HCT116 (cell line): ENCODE data around the gene LPIN1. TPM values are rescaled to one million over a fixed set of nuclear protein-coding genes. Genes with fewer than 3 reads are reported as not detected.

Experiments used
- ATAC-seq: fragments of 200-7000 bp; cut with Tn5 transposase; 2 replicates; pipeline ENCODE4 v1.9.1; 2020; ENCODE audit warnings: mild to moderate bottlenecking, moderate library complexity
- BruUV-seq: library from RNA; stranded (reverse); fragments of 400-500 nt; replicated peaks from 2 replicates; lab custom pipeline; 2021; lab: Mats Ljungman, UMichigan
- CTCF ChIA-PET: fragments of 300-600 bp; sonication (Branson Sonifier 250); formaldehyde crosslinking; loops from one replicate; lab custom pipeline; 2021; ENCODE audit warnings: antibody characterized with exemption; lab: Charles Lee
- POLR2A ChIA-PET: fragments of 300-600, 350-600 bp; sonication (Branson Sonifier 250); formaldehyde crosslinking; loops from one replicate; lab custom pipeline; 2021; ENCODE audit warnings: antibody characterized with exemption; lab: Charles Lee
- RAD21 ChIA-PET, 2 experiments: fragments of 300-600 bp; sonication (Branson Sonifier 250); formaldehyde crosslinking; loops; one replicate each; lab custom pipeline; 2023; ENCODE audit warnings: low total read pairs in 2 of 2; ENCODE audit not compliant: uncharacterized antibody in 2 of 2, unreplicated experiment in 2 of 2, low non-redundant PET in 1 of 2; lab: Charles Lee
- DNase-seq: peaks from one replicate; pipeline ENCODE4 v3.0.0-alpha.2; 2010; ENCODE audit warnings: low read depth, low spot score
- H2AFZ ChIP-seq: fragments of 200-600 bp; shearing (Covaris generic), sonication (generic); 2 replicates; pipeline ENCODE4 v1.6.1; 2017; ENCODE audit warnings: low read depth, mixed run types, mixed read lengths, antibody characterized with exemption, low read length; ENCODE audit not compliant: poor library complexity, severe bottlenecking
- H3K27ac ChIP-seq: 2 replicates; pipeline ENCODE4 v1.5.1; 2012; ENCODE audit warnings: low read depth, low read length
- H3K27me3 ChIP-seq: fragments of 200-600 bp; sonication (generic); 2 replicates; pipeline ENCODE4 v1.6.1; 2016; ENCODE audit warnings: mixed run types, low read length, mixed read lengths; ENCODE audit not compliant: insufficient read depth
- H3K36me3 ChIP-seq, 2 experiments: fragments of 200-500 bp in 1 of 2; fragments of 200-600 bp in 1 of 2; sonication (Bioruptor generic) in 1 of 2; sonication (generic) in 1 of 2; 2 replicates each; pipeline versions ENCODE4 v1.5.1 to v1.6.1; 2014 to 2016; ENCODE audit warnings: low read length in 2 of 2, inconsistent platforms in 1 of 2, mixed read lengths in 1 of 2, mixed run types in 1 of 2; ENCODE audit not compliant: insufficient read depth in 2 of 2, control insufficient read depth in 1 of 2
- H3K4me1 ChIP-seq, 2 experiments: fragments of 200-600 bp in 1 of 2; sonication (generic) in 1 of 2; 2 replicates each; pipeline versions ENCODE4 v1.5.1 to v1.6.1; 2012 to 2017; ENCODE audit warnings: low read length in 2 of 2, inconsistent platforms in 1 of 2, mild to moderate bottlenecking in 1 of 2, mixed read lengths in 1 of 2, mixed run types in 1 of 2, moderate library complexity in 1 of 2; ENCODE audit not compliant: insufficient read depth in 2 of 2, control insufficient read depth in 1 of 2
- H3K4me2 ChIP-seq: fragments of 200-600 bp; sonication (generic); 2 replicates; pipeline ENCODE4 v1.6.1; 2017; ENCODE audit warnings: mixed run types, low read length, mixed read lengths
- H3K4me3 ChIP-seq, 2 experiments: fragments of 200-600 bp in 1 of 2; sonication (generic) in 1 of 2; replicated peaks in 1 of 2; 2 replicates each; pipeline ENCODE4 v1.5.1; 2011 to 2016; ENCODE audit warnings: low read length in 2 of 2, control low read depth in 1 of 2, low read depth in 1 of 2, mild to moderate bottlenecking in 1 of 2, mixed read lengths in 1 of 2, mixed run types in 1 of 2
- H3K79me2 ChIP-seq: fragments of 200-600 bp; sonication (generic); 2 replicates; pipeline ENCODE4 v1.6.1; 2017; ENCODE audit warnings: mild to moderate bottlenecking, mixed run types, low read length, moderate library complexity, mixed read lengths; ENCODE audit not compliant: insufficient read depth
- H3K9ac ChIP-seq: fragments of 200-600 bp; sonication (generic); 2 replicates; pipeline ENCODE4 v1.6.1; 2016; ENCODE audit warnings: low read length, mixed read lengths
- H3K9me2 ChIP-seq: fragments of 200-600 bp; sonication (generic), shearing (Covaris generic); 2 replicates; pipeline ENCODE4 v1.6.1; 2017; ENCODE audit warnings: mixed run types, mild to moderate bottlenecking, moderate library complexity; ENCODE audit not compliant: insufficient read depth
- H3K9me3 ChIP-seq, 2 experiments: fragments of 200-500 bp in 1 of 2; fragments of 200-600 bp in 1 of 2; sonication (Bioruptor generic) in 1 of 2; sonication (generic) in 1 of 2; 2 replicates each; pipeline ENCODE4 v1.6.1; 2014 to 2017; ENCODE audit warnings: low read length in 2 of 2, mixed read lengths in 2 of 2, inconsistent platforms in 1 of 2, low read depth in 1 of 2, mild to moderate bottlenecking in 1 of 2, mixed run types in 1 of 2, moderate library complexity in 1 of 2; ENCODE audit not compliant: control insufficient read depth in 1 of 2, insufficient read depth in 1 of 2
- H4K20me1 ChIP-seq: fragments of 200-600 bp; sonication (generic), shearing (Covaris generic); 2 replicates; pipeline ENCODE4 v1.6.1; 2017; ENCODE audit warnings: mixed run types, mild to moderate bottlenecking, moderate library complexity; ENCODE audit not compliant: insufficient read depth
- CBX3 ChIP-seq: IDR thresholded peaks from 2 replicates; pipeline ENCODE4 v1.6.1; 2012; ENCODE audit warnings: low read depth
- EGR1 ChIP-seq: IDR thresholded peaks from 2 replicates; pipeline ENCODE4 v1.6.1; 2012; ENCODE audit warnings: low read depth
- EZH2phosphoT487 ChIP-seq: fragments of 200-600 bp; IDR thresholded peaks from 2 replicates; pipeline ENCODE4 v1.6.1; 2018; ENCODE audit warnings: antibody characterized with exemption, borderline replicate concordance
- POLR2AphosphoS5 ChIP-seq: IDR thresholded peaks from 2 replicates; pipeline ENCODE4 v1.6.1; 2011; ENCODE audit warnings: mild to moderate bottlenecking, low read depth, low read length, moderate library complexity
- SRF ChIP-seq: IDR thresholded peaks from 2 replicates; pipeline ENCODE4 v1.6.1; 2012; ENCODE audit warnings: low read depth
- intact Hi-C: fragments of 100-400 bp; cut with micrococcal nuclease; formaldehyde crosslinking; loops from 2 replicates; pipeline ENCODE4 v1.10.0; 2022
- total RNA-seq: library from RNA; stranded (reverse); gene quantifications from one replicate; pipeline ENCODE4 v1.2.1, GENCODE V29; 2021; ENCODE audit not compliant: unreplicated experiment
- TF ChIP-seq, protein P1 (sequence below): IDR thresholded peaks from 2 replicates; pipeline ENCODE4 v1.6.1; 2012; ENCODE audit warnings: low read depth
- TF ChIP-seq, protein P2 (sequence below), 3 experiments: fragments of 200-600 bp in 1 of 3; sonication (generic) in 1 of 3; IDR thresholded peaks in 2 of 3; conservative IDR thresholded peaks in 1 of 3; 2 replicates each; pipeline ENCODE4 v1.5.1; 2012 to 2017; ENCODE audit warnings: low read depth in 2 of 3, low read length in 2 of 3, antibody characterized with exemption in 1 of 3, borderline replicate concordance in 1 of 3, control low read depth in 1 of 3, mild to moderate bottlenecking in 1 of 3, mixed read lengths in 1 of 3, mixed run types in 1 of 3, moderate library complexity in 1 of 3; ENCODE audit not compliant: insufficient read depth in 1 of 3

The LPIN1 gene
- total RNA-seq, 1 experiment from 2014 or later: 16.7 TPM

DNA sequence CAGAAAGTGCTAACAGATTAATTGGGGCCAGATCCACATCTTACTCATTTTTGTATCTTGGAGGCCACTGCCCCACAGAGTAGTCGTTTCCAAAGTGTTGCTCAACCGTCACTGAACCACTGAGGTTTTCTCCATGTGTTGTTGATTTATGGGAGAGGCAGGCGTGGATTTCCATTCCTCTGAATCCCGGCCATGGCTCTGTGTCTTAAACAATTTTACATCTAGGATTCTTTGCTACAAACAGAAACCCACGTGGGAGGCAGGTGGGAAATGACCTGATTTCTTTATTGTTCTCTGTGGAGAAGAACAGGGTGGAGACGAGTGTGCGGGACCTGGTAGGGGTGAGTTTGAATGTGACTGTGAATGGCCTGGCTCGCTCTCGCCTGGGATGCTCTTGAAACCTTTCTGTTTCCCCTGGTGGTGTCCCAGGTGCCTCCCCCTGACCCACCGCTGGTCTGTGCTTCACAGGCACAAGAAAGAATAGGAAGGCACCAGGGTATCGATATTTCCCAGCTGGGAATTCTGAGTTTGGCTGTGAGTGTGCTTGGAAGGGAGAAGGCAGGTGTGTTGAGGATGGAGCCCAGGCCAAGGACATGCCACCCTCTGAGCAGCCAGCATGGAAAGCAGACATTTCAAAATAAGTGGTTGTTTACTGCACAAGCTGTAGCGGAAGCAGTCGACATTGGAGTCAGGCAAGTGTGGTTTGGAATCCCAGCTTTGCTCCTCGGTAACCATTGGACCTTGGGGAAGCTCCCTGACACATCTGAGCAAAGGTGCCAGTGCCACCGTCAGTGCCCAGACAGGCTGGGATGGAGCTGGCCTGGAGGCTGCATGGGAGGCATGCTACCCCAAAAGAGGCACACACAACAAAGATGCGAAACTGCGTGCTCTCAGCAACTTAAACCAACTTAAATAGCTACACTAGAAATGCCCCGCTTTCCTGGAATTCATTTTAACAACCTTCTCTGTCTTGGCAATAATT, 50.0 kb downstream of the LPIN1 start:
- intact Hi-C loops: no loop called here
- ATAC-seq (no peak), DNase-seq (no peak)
- Histone ChIP-seq H3K79me2 (no peaks in the 10 kb centered on the region), H3K9me2 (no peaks in the 10 kb centered on the region), H4K20me1 (no peaks in the 10 kb centered on the region), H2AFZ (no peak overlapping the region), H3K4me3 (no peak overlapping the region), H3K27me3 (no peaks in the 10 kb centered on the region), H3K36me3 (0 out of 4 replicates have a peak, but pooled peaks cover 0 to 5% of the 10 kb centered on the region in 2 experiments), H3K4me2 (no peak overlapping the region), H3K9me3 (no peaks in the 10 kb centered on the region), H3K9ac (no peak overlapping the region), H3K27ac (no peak overlapping the region), H3K4me1 (no peaks in the 10 kb centered on the region)
- TF ChIP-seq CBX3: no peak
- no peak for TF ChIP-seq EZH2phosphoT487
- no peak for TF ChIP-seq EGR1
- TF ChIP-seq SRF: no peak
- no peak for TF ChIP-seq POLR2AphosphoS5
- TF ChIP-seq, protein P1, sequence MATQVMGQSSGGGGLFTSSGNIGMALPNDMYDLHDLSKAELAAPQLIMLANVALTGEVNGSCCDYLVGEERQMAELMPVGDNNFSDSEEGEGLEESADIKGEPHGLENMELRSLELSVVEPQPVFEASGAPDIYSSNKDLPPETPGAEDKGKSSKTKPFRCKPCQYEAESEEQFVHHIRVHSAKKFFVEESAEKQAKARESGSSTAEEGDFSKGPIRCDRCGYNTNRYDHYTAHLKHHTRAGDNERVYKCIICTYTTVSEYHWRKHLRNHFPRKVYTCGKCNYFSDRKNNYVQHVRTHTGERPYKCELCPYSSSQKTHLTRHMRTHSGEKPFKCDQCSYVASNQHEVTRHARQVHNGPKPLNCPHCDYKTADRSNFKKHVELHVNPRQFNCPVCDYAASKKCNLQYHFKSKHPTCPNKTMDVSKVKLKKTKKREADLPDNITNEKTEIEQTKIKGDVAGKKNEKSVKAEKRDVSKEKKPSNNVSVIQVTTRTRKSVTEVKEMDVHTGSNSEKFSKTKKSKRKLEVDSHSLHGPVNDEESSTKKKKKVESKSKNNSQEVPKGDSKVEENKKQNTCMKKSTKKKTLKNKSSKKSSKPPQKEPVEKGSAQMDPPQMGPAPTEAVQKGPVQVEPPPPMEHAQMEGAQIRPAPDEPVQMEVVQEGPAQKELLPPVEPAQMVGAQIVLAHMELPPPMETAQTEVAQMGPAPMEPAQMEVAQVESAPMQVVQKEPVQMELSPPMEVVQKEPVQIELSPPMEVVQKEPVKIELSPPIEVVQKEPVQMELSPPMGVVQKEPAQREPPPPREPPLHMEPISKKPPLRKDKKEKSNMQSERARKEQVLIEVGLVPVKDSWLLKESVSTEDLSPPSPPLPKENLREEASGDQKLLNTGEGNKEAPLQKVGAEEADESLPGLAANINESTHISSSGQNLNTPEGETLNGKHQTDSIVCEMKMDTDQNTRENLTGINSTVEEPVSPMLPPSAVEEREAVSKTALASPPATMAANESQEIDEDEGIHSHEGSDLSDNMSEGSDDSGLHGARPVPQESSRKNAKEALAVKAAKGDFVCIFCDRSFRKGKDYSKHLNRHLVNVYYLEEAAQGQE: no peak
- TF ChIP-seq, protein P2, sequence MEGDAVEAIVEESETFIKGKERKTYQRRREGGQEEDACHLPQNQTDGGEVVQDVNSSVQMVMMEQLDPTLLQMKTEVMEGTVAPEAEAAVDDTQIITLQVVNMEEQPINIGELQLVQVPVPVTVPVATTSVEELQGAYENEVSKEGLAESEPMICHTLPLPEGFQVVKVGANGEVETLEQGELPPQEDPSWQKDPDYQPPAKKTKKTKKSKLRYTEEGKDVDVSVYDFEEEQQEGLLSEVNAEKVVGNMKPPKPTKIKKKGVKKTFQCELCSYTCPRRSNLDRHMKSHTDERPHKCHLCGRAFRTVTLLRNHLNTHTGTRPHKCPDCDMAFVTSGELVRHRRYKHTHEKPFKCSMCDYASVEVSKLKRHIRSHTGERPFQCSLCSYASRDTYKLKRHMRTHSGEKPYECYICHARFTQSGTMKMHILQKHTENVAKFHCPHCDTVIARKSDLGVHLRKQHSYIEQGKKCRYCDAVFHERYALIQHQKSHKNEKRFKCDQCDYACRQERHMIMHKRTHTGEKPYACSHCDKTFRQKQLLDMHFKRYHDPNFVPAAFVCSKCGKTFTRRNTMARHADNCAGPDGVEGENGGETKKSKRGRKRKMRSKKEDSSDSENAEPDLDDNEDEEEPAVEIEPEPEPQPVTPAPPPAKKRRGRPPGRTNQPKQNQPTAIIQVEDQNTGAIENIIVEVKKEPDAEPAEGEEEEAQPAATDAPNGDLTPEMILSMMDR (IDR thresholded peaks at IDR 0.05 in 2 of 3, conservative IDR thresholded peaks at IDR 0.05 in 1 of 3; ENCODE audit: borderline replicate concordance in 1 of 3, insufficient read depth in 1 of 3, low read depth in 2 of 3, low read length in 2 of 3): no peak
- CTCF ChIA-PET: no interaction called here
- POLR2A ChIA-PET: no interaction called here
- BruUV-seq: no TSS peak
- RAD21 ChIA-PET: no interaction called here
